Muscle layer of colon (tissue), 2 donors: ENCODE data around the gene CCSER1.
"Not testable (repeated sequence)": the region's sequence is repeated elsewhere in the genome, so short reads cannot be mapped to it uniquely, and the experiment has no call there.

Experiments
- H3K27ac ChIP-seq: one replicate; pipeline ENCODE4 v1.7.0; 2013; ENCODE audit warnings: low read depth, mild to moderate bottlenecking, low read length, moderate library complexity
- H3K27me3 ChIP-seq, 2 donors: one replicate each; pipeline ENCODE4 v1.7.0; 2013; ENCODE audit warnings: low read length in 2 of 2, mild to moderate bottlenecking in 2 of 2; ENCODE audit not compliant: insufficient read depth in 2 of 2, control insufficient read depth in 1 of 2
- H3K36me3 ChIP-seq: one replicate; pipeline ENCODE4 v1.7.0; 2013; ENCODE audit warnings: mild to moderate bottlenecking, low read length; ENCODE audit not compliant: insufficient read depth
- H3K4me1 ChIP-seq: one replicate; pipeline ENCODE4 v1.7.0; 2013; ENCODE audit warnings: mild to moderate bottlenecking, low read length; ENCODE audit not compliant: insufficient read depth
- H3K4me3 ChIP-seq, 2 donors: one replicate each; pipeline ENCODE4 v1.7.0; 2013; ENCODE audit warnings: low read length in 2 of 2, low read depth in 1 of 2, mild to moderate bottlenecking in 1 of 2, moderate library complexity in 1 of 2
- H3K9ac ChIP-seq: one replicate; pipeline ENCODE4 v1.7.0; 2013; ENCODE audit warnings: low read length
- H3K9me3 ChIP-seq: one replicate; pipeline ENCODE4 v1.7.0; 2013; ENCODE audit warnings: mild to moderate bottlenecking, low read length
- donor health status: abdominal sarcoma.
- donor health status: Adenocarcinoma of cecum.

Gene CCSER1

DNA sequence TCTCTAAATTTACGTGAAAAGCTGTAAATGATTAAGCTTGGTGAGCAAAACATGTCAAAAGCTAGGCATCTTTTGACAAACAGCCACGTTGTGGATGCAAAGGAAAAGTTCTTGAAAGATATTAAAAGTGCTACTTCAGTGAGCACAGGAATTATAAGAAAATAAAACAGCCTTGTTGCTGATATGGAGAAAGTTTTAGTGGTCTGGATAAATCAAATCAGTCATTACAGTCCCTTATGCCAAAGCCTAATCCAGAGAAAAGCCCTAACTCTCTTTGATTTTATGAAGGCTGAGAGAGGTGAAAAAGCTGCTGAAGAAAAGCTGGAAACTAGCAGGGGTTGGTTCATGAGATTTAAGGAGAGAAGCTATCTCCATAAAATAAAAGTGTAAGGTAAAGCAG, 487.2 kb downstream of the CCSER1 start:
- H3K27me3 ChIP-seq = no peaks in the 10 kb centered on the region
- no peaks in the 10 kb centered on the region for H3K4me1 ChIP-seq
- no peaks in the 10 kb centered on the region for H3K36me3 ChIP-seq
- H3K9ac ChIP-seq = no peak overlapping the region
- no peak overlapping the region for H3K27ac ChIP-seq
- H3K4me3 ChIP-seq = no peak overlapping the region
- no peaks in the 10 kb centered on the region for H3K9me3 ChIP-seq

DNA sequence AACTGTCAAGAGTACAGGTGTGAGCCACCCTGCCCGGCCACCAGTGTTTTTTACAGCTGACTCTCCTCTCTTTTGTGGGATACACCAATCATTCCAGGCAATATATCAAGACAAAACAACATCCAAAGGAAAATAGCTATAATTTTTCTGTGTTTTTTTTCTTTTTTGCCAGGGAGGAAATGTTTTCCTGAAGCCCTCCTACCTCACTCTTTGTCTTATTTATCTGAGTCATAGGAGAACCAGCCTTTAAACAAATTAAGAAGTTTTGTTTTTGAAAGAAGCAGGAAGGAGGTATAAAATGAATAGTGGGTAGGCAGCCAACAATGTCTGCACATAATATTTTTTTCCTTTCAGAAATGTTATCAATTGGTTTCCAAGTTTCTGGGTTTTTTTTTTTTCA, 493.9 kb downstream of the CCSER1 start:
- Histone ChIP-seq H3K4me1 (peaks cover 17% of the 10 kb centered on the region), H3K4me3 (no peak overlapping the region), H3K27ac (no peak overlapping the region), H3K9me3 (no peaks in the 10 kb centered on the region), H3K36me3 (no peaks in the 10 kb centered on the region), H3K27me3 (no peaks in the 10 kb centered on the region), H3K9ac (no peak overlapping the region)

GRCh38 chr4:90624781-90625180, 497.6 kb downstream of the CCSER1 start:
- H3K27ac ChIP-seq = no peak overlapping the region
- no peak overlapping the region for H3K4me3 ChIP-seq
- H3K4me1 ChIP-seq = peaks cover 17% of the 10 kb centered on the region

GRCh38 chr4:90641861-90642599, 514.8 kb downstream of the CCSER1 start:
- H3K4me3 ChIP-seq = no peak overlapping the region
- H3K9me3 ChIP-seq = no peaks in the 10 kb centered on the region
- no peaks in the 10 kb centered on the region for H3K27me3 ChIP-seq
- no peak overlapping the region for H3K9ac ChIP-seq
- H3K27ac ChIP-seq = no peak overlapping the region
- H3K4me1 ChIP-seq = no peaks in the 10 kb centered on the region
- no peaks in the 10 kb centered on the region for H3K36me3 ChIP-seq

More at GRCh38 chr4:90624781-90625180, 497.6 kb downstream of the CCSER1 start:
- no peak overlapping the region for H3K9ac ChIP-seq
- H3K27me3 ChIP-seq = no peaks in the 10 kb centered on the region
- H3K9me3 ChIP-seq = no peaks in the 10 kb centered on the region
- no peaks in the 10 kb centered on the region for H3K36me3 ChIP-seq

- no peak overlapping the region for H3K4me3 ChIP-seq
- no peaks in the 10 kb centered on the region for H3K4me1 ChIP-seq
- H3K9ac ChIP-seq = no peak overlapping the region
- no peaks in the 10 kb centered on the region for H3K9me3 ChIP-seq
- no peak overlapping the region for H3K27ac ChIP-seq
- no peaks in the 10 kb centered on the region for H3K27me3 ChIP-seq
- H3K36me3 ChIP-seq = no peaks in the 10 kb centered on the region
These were observed 516.0 kb downstream of the CCSER1 start for GRCh38 chr4:90643156-90643555.

GRCh38 chr4:90648311-90648710, 521.1 kb downstream of the CCSER1 start:
- Histone ChIP-seq H3K9me3 (no peaks in the 10 kb centered on the region), H3K27me3 (no peaks in the 10 kb centered on the region), H3K4me3 (no peak overlapping the region), H3K27ac (no peak overlapping the region), H3K36me3 (no peaks in the 10 kb centered on the region), H3K4me1 (no peaks in the 10 kb centered on the region), H3K9ac (no peak overlapping the region)

DNA sequence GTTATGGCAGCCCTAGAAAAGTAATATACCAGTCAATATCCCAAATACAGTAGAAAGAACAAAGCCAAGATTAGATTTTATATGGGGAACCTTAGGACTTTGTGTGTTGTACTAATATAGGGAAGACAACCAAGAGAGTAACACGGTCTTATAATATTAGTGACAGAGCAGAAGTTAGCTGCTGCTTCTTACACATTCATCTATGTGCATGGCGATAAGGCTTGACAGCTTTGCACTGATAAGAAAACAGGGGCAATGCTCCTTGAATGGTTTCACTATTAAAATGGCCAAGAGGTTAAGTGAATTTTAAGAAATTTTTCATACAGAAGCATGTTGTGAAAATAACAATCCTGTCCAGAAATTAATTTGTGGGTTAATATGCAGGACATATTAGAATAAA, 521.6 kb downstream of the CCSER1 start:
- Histone ChIP-seq H3K27ac (no peak overlapping the region), H3K9ac (no peak overlapping the region), H3K4me1 (no peaks in the 10 kb centered on the region), H3K27me3 (no peaks in the 10 kb centered on the region), H3K4me3 (no peak overlapping the region), H3K9me3 (no peaks in the 10 kb centered on the region), H3K36me3 (no peaks in the 10 kb centered on the region)

- no peak overlapping the region for H3K27ac ChIP-seq
- no peaks in the 10 kb centered on the region for H3K9me3 ChIP-seq
- H3K4me1 ChIP-seq = no peaks in the 10 kb centered on the region
- H3K36me3 ChIP-seq = no peaks in the 10 kb centered on the region
- no peaks in the 10 kb centered on the region for H3K27me3 ChIP-seq
- H3K4me3 ChIP-seq = no peak overlapping the region
- no peak overlapping the region for H3K9ac ChIP-seq
These were observed 533.5 kb downstream of the CCSER1 start for GRCh38 chr4:90660672-90661071.

- Histone ChIP-seq H3K9ac (no peak overlapping the region), H3K9me3 (no peaks in the 10 kb centered on the region)
These were observed 543.0 kb downstream of the CCSER1 start for GRCh38 chr4:90670183-90670582.

GRCh38 chr4:90689739-90690138, 562.5 kb downstream of the CCSER1 start:
- Histone ChIP-seq H3K9me3 (no peaks in the 10 kb centered on the region), H3K9ac (no peak overlapping the region), H3K4me1 (no peaks in the 10 kb centered on the region), H3K27me3 (no peaks in the 10 kb centered on the region), H3K4me3 (no peak overlapping the region), H3K36me3 (no peaks in the 10 kb centered on the region), H3K27ac (no peak overlapping the region)

More at GRCh38 chr4:90670183-90670582, 543.0 kb downstream of the CCSER1 start:
- H3K27me3 ChIP-seq = no peaks in the 10 kb centered on the region
- H3K4me1 ChIP-seq = no peaks in the 10 kb centered on the region
- H3K36me3 ChIP-seq = no peaks in the 10 kb centered on the region
- no peak overlapping the region for H3K27ac ChIP-seq
- H3K4me3 ChIP-seq = no peak overlapping the region

DNA sequence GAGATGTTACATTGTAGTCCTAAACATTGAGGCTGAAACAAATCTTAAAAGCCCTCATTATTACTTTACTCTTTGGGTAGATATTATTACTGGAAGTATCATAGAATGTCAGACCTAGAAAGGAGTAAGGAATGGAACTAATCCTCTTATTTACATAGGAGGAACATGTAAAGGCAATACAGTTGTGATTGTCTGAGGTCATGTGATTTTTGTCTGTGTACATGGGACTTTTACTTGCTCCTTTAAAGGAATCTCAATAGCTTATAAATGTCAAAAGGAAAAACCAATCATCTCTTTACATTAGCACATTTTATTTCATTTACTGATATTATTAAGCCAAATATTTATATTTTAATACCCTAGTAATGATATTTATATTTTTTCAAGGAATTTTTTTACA, 568.2 kb downstream of the CCSER1 start:
- Histone ChIP-seq H3K27me3 (no peaks in the 10 kb centered on the region), H3K9me3 (no peaks in the 10 kb centered on the region), H3K4me1 (no peaks in the 10 kb centered on the region)

DNA sequence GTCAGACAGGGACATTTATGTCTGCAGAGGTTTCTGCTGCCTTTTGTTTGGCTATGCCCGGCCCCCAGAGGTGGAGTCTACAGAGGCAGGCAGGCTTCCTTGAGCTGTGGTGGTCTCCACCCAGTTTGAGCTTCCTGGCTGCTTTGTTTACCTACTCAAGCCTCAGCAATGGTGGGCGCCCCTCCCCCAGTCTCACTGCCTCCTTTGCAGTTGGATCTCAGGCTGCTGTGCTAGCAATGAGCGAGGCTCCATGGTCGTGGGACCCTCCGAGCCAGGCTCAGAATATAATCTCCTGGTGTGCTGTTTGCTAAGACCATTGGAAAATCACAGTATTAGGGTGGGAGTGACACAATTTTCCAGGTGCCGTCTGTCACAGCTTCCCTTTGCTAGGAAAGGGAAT, 578.3 kb downstream of the CCSER1 start:
- not testable (repeated sequence) for H3K4me1 ChIP-seq, H3K27ac ChIP-seq, H3K36me3 ChIP-seq, H3K9me3 ChIP-seq, H3K27me3 ChIP-seq, H3K4me3 ChIP-seq, H3K9ac ChIP-seq

More for the DNA sequence above, 568.2 kb downstream of the CCSER1 start:
- H3K36me3 ChIP-seq = no peaks in the 10 kb centered on the region
- no peak overlapping the region for H3K9ac ChIP-seq
- H3K4me3 ChIP-seq = no peak overlapping the region
- H3K27ac ChIP-seq = no peak overlapping the region
